GM19438 (cell line): ENCODE measurements around the gene TPST1.
A peak's percentile ranks its signal among the peaks of the same experiment; 100 is the strongest.
"Not testable (repeated sequence)": the region's sequence is repeated elsewhere in the genome, so short reads cannot be mapped to it uniquely, and the experiment has no call there.

Experiments used
- ATAC-seq: cut with Tn5 transposase; IDR thresholded peaks from one replicate; pipeline ENCODE4 v1.9.1; 2021; ENCODE audit warnings: low read depth; ENCODE audit not compliant: unreplicated experiment

TPST1 gene

GRCh38 chr7:66204822-66205740 lies at the start of gene TPST1:
TSS of gene TPST1 (plus strand) at chr7:66205334. CDS start at chr7:66240426, 35,092 bp downstream.
- ATAC-seq: peak; percentile 91

- not testable (repeated sequence) for ATAC-seq
Observed at GRCh38 chr7:66156035-66156434, 49.1 kb upstream of the TPST1 start.

- ATAC-seq: no peak
Observed at GRCh38 chr7:66157060-66157459, 48.1 kb upstream of the TPST1 start.

GRCh38 chr7:66162622-66163021 lies 42.5 kb upstream of the TPST1 start:
- no peak for ATAC-seq

- no peak for ATAC-seq
Observed at GRCh38 chr7:66163186-66163610, 41.9 kb upstream of the TPST1 start.

GRCh38 chr7:66164356-66164755 lies 40.8 kb upstream of the TPST1 start:
- no peak for ATAC-seq

GRCh38 chr7:66167773-66168387 lies 37.3 kb upstream of the TPST1 start:
- no peak for ATAC-seq

- ATAC-seq: no peak
Observed at GRCh38 chr7:66169616-66170015, 35.5 kb upstream of the TPST1 start.

- ATAC-seq: no peak
Observed at GRCh38 chr7:66170309-66171231, 34.6 kb upstream of the TPST1 start.

GRCh38 chr7:66172536-66173401 lies 32.4 kb upstream of the TPST1 start:
- not testable (repeated sequence) for ATAC-seq

GRCh38 chr7:66173856-66174255 lies 31.3 kb upstream of the TPST1 start:
- no peak for ATAC-seq

GRCh38 chr7:66175006-66175405 lies 30.1 kb upstream of the TPST1 start:
- not testable (repeated sequence) for ATAC-seq

- no peak for ATAC-seq
Observed at GRCh38 chr7:66176914-66177313, 28.2 kb upstream of the TPST1 start.

GRCh38 chr7:66178258-66178657 lies 26.9 kb upstream of the TPST1 start:
- no peak for ATAC-seq

GRCh38 chr7:66181329-66181728 lies 23.8 kb upstream of the TPST1 start:
- no peak for ATAC-seq

- ATAC-seq: no peak
Observed at GRCh38 chr7:66181845-66182244, 23.3 kb upstream of the TPST1 start.

GRCh38 chr7:66182920-66183319 lies 22.2 kb upstream of the TPST1 start:
- no peak for ATAC-seq

GRCh38 chr7:66183700-66184099 lies 21.4 kb upstream of the TPST1 start:
- no peak for ATAC-seq

GRCh38 chr7:66185680-66186187 lies 19.4 kb upstream of the TPST1 start:
- ATAC-seq: no peak

GRCh38 chr7:66186991-66187390 lies 18.1 kb upstream of the TPST1 start:
- no peak for ATAC-seq
